ENCODE data around the gene WHRN. TPM values are rescaled to one million over a fixed set of nuclear protein-coding genes. Genes with fewer than 3 reads are reported as not detected.
A peak's percentile ranks its signal among the peaks of the same experiment; 100 is the strongest.

The WHRN gene
- total RNA-seq, 1 donor from 2014 or later, result 0.80 TPM

- H3K9me3 ChIP-seq (replicated peaks), result no peaks in the 10 kb centered on the region
- H3K4me3 ChIP-seq, result peak overlapping the region; percentile 71
- intact Hi-C loops (cut with micrococcal nuclease), result no loop called here
- peaks cover 81% of the 10 kb centered on the region for H3K4me1 ChIP-seq
- TF ChIP-seq CTCF (IDR thresholded peaks at IDR 0.05; ENCODE audit: borderline replicate concordance), result no peak
- H3K27ac ChIP-seq (replicated peaks), result peak overlapping the region; percentile 89
- no peaks in the 10 kb centered on the region for H3K27me3 ChIP-seq (ENCODE audit: low read depth)
- H3K36me3 ChIP-seq, result no peaks in the 10 kb centered on the region
- DNase-seq, result no peak
Observed at GRCh38 chr9:114386886-114387679, 118.2 kb downstream of the WHRN start.

GRCh38 chr9:114386361-114386885, 118.8 kb downstream of the WHRN start:
- H3K4me3 ChIP-seq, result peak overlapping the region; percentile 71
- H3K27me3 ChIP-seq (ENCODE audit: low read depth), result no peaks in the 10 kb centered on the region
- intact Hi-C loops (cut with micrococcal nuclease), result no loop called here
- peaks cover 84% of the 10 kb centered on the region for H3K4me1 ChIP-seq
- peak overlapping the region; percentile 89 for H3K27ac ChIP-seq (replicated peaks)
- TF ChIP-seq CTCF (IDR thresholded peaks at IDR 0.05; ENCODE audit: borderline replicate concordance), result no peak
- H3K36me3 ChIP-seq, result no peaks in the 10 kb centered on the region
- no peaks in the 10 kb centered on the region for H3K9me3 ChIP-seq (replicated peaks)
- DNase-seq, result no peak

- peaks cover 6% of the 10 kb centered on the region for H3K36me3 ChIP-seq
- intact Hi-C loops (cut with micrococcal nuclease), result no loop called here
- H3K27me3 ChIP-seq (ENCODE audit: low read depth), result no peaks in the 10 kb centered on the region
- peak overlapping the region; percentile 71 for H3K4me3 ChIP-seq
- TF ChIP-seq CTCF (IDR thresholded peaks at IDR 0.05; ENCODE audit: borderline replicate concordance), result no peak
- peaks cover 81% of the 10 kb centered on the region for H3K4me1 ChIP-seq
- H3K27ac ChIP-seq (replicated peaks), result peak overlapping the region; percentile 89
- no peaks in the 10 kb centered on the region for H3K9me3 ChIP-seq (replicated peaks)
- peak; percentile 64 for DNase-seq
Observed at GRCh38 chr9:114385397-114386181, 119.7 kb downstream of the WHRN start.

- intact Hi-C loops (cut with micrococcal nuclease), result no loop called here
- no peaks in the 10 kb centered on the region for H3K27me3 ChIP-seq (ENCODE audit: low read depth)
- peaks cover 75% of the 10 kb centered on the region for H3K4me1 ChIP-seq
- no peak for TF ChIP-seq CTCF (IDR thresholded peaks at IDR 0.05; ENCODE audit: borderline replicate concordance)
- DNase-seq, result no peak
- peak overlapping the region; percentile 89 for H3K27ac ChIP-seq (replicated peaks)
- H3K9me3 ChIP-seq (replicated peaks), result no peaks in the 10 kb centered on the region
- peak overlapping the region; percentile 71 for H3K4me3 ChIP-seq
- peaks cover 13% of the 10 kb centered on the region for H3K36me3 ChIP-seq
Observed at GRCh38 chr9:114384836-114385396, 120.4 kb downstream of the WHRN start.

- H3K4me3 ChIP-seq, result no peak overlapping the region
- intact Hi-C loops (cut with micrococcal nuclease), result no loop called here
- no peaks in the 10 kb centered on the region for H3K9me3 ChIP-seq (replicated peaks)
Observed at GRCh38 chr9:114384341-114384740, 120.9 kb downstream of the WHRN start.

More at GRCh38 chr9:114384341-114384740, 120.9 kb downstream of the WHRN start:
- Histone ChIP-seq H3K27ac (replicated peaks) (peak overlapping the region; percentile 89), H3K27me3 (ENCODE audit: low read depth) (no peaks in the 10 kb centered on the region), H3K4me1 (peaks cover 73% of the 10 kb centered on the region), H3K36me3 (peaks cover 15% of the 10 kb centered on the region)
- no peak for DNase-seq
- TF ChIP-seq CTCF (IDR thresholded peaks at IDR 0.05; ENCODE audit: borderline replicate concordance), result no peak
